ENCODE measurements around the gene TP53I11.

The TP53I11 gene

GRCh38 chr11:44986315-44986714 lies 35.6 kb upstream of the TP53I11 start:
- in situ Hi-C loops (cut with MboI; ENCODE audit: low sequenced_read_pairs), result no loop called here
- H3K27me3 ChIP-seq (ENCODE audit: low read depth), result peaks cover 10% of the 10 kb centered on the region; the same call in 1 of the 2 replicates
- no peaks in the 10 kb centered on the region for H3K36me3 ChIP-seq (replicated peaks)
- H3K9me3 ChIP-seq, result no peaks in the 10 kb centered on the region
- no peak overlapping the region for H3K4me3 ChIP-seq
- no peaks in the 10 kb centered on the region for H3K4me1 ChIP-seq
- no peak for DNase-seq (ENCODE audit: low spot score in 2 of 2)

GRCh38 chr11:44985721-44986120 lies 35.0 kb upstream of the TP53I11 start:
- no peak overlapping the region for H3K4me3 ChIP-seq
- no peak for DNase-seq (ENCODE audit: low spot score in 2 of 2)
- H3K36me3 ChIP-seq (replicated peaks), result no peaks in the 10 kb centered on the region
- H3K4me1 ChIP-seq, result no peaks in the 10 kb centered on the region
- in situ Hi-C loops (cut with MboI; ENCODE audit: low sequenced_read_pairs), result no loop called here
- no peaks in the 10 kb centered on the region for H3K9me3 ChIP-seq
- peaks cover 10% of the 10 kb centered on the region; the same call in 1 of the 2 replicates for H3K27me3 ChIP-seq (ENCODE audit: low read depth)

GRCh38 chr11:44983786-44984185 lies 33.1 kb upstream of the TP53I11 start:
- Histone ChIP-seq H3K36me3 (replicated peaks) (no peaks in the 10 kb centered on the region), H3K27me3 (ENCODE audit: low read depth) (peaks cover 10% of the 10 kb centered on the region; the same call in 1 of the 2 replicates), H3K9me3 (no peaks in the 10 kb centered on the region), H3K4me3 (no peak overlapping the region), H3K4me1 (no peaks in the 10 kb centered on the region)
- no peak for DNase-seq (ENCODE audit: low spot score in 2 of 2)
- in situ Hi-C loops (cut with MboI; ENCODE audit: low sequenced_read_pairs), result no loop called here

GRCh38 chr11:44982496-44983062 lies 31.9 kb upstream of the TP53I11 start:
- Histone ChIP-seq H3K27me3 (ENCODE audit: low read depth) (peaks cover 10% of the 10 kb centered on the region; the same call in 1 of the 2 replicates), H3K36me3 (replicated peaks) (no peaks in the 10 kb centered on the region), H3K4me3 (no peak overlapping the region), H3K4me1 (no peaks in the 10 kb centered on the region), H3K9me3 (no peaks in the 10 kb centered on the region)
- in situ Hi-C loops (cut with MboI; ENCODE audit: low sequenced_read_pairs), result no loop called here
- no peak for DNase-seq (ENCODE audit: low spot score in 2 of 2)

- in situ Hi-C loops (cut with MboI; ENCODE audit: low sequenced_read_pairs), result no loop called here
- H3K4me3 ChIP-seq, result no peak overlapping the region
- no peaks in the 10 kb centered on the region for H3K36me3 ChIP-seq (replicated peaks)
- DNase-seq (ENCODE audit: low spot score in 2 of 2), result no peak
- H3K9me3 ChIP-seq, result no peaks in the 10 kb centered on the region
- H3K4me1 ChIP-seq, result no peaks in the 10 kb centered on the region
- H3K27me3 ChIP-seq (ENCODE audit: low read depth), result peaks cover 6% of the 10 kb centered on the region; the same call in 1 of the 2 replicates
Measured at GRCh38 chr11:44980533-44981427, 30.1 kb upstream of the TP53I11 start.

- Histone ChIP-seq H3K9me3 (no peaks in the 10 kb centered on the region), H3K27me3 (ENCODE audit: low read depth) (no peaks in the 10 kb centered on the region), H3K36me3 (replicated peaks) (no peaks in the 10 kb centered on the region), H3K4me3 (no peak overlapping the region), H3K4me1 (no peaks in the 10 kb centered on the region)
- DNase-seq (ENCODE audit: low spot score in 2 of 2), result no peak
- in situ Hi-C loops (cut with MboI; ENCODE audit: low sequenced_read_pairs), result no loop called here
Measured at GRCh38 chr11:44979543-44980399, 29.1 kb upstream of the TP53I11 start.

GRCh38 chr11:44978961-44979331 lies 28.3 kb upstream of the TP53I11 start:
- H3K9me3 ChIP-seq, result no peaks in the 10 kb centered on the region
- no peaks in the 10 kb centered on the region for H3K27me3 ChIP-seq (ENCODE audit: low read depth)
- in situ Hi-C loops (cut with MboI; ENCODE audit: low sequenced_read_pairs), result no loop called here
- no peaks in the 10 kb centered on the region for H3K36me3 ChIP-seq (replicated peaks)
- no peak overlapping the region for H3K4me3 ChIP-seq
- no peaks in the 10 kb centered on the region for H3K4me1 ChIP-seq
- no peak for DNase-seq (ENCODE audit: low spot score in 2 of 2)

- H3K27me3 ChIP-seq (ENCODE audit: low read depth), result no peaks in the 10 kb centered on the region
- H3K36me3 ChIP-seq (replicated peaks), result no peaks in the 10 kb centered on the region
- no peak overlapping the region for H3K4me3 ChIP-seq
- DNase-seq (ENCODE audit: low spot score in 2 of 2), result no peak
- in situ Hi-C loops (cut with MboI; ENCODE audit: low sequenced_read_pairs), result no loop called here
- H3K9me3 ChIP-seq, result no peaks in the 10 kb centered on the region
- H3K4me1 ChIP-seq, result no peaks in the 10 kb centered on the region
Measured at GRCh38 chr11:44978274-44978960, 27.7 kb upstream of the TP53I11 start.

- Histone ChIP-seq H3K36me3 (replicated peaks) (no peaks in the 10 kb centered on the region), H3K4me1 (no peaks in the 10 kb centered on the region), H3K4me3 (no peak overlapping the region), H3K9me3 (no peaks in the 10 kb centered on the region), H3K27me3 (ENCODE audit: low read depth) (no peaks in the 10 kb centered on the region)
- no peak for DNase-seq (ENCODE audit: low spot score in 2 of 2)
- in situ Hi-C loops (cut with MboI; ENCODE audit: low sequenced_read_pairs), result no loop called here
Measured at GRCh38 chr11:44977493-44977984, 26.9 kb upstream of the TP53I11 start.

- DNase-seq (ENCODE audit: low spot score in 2 of 2), result no peak
- Histone ChIP-seq H3K4me1 (no peaks in the 10 kb centered on the region), H3K9me3 (no peaks in the 10 kb centered on the region), H3K36me3 (replicated peaks) (no peaks in the 10 kb centered on the region), H3K4me3 (no peak overlapping the region), H3K27me3 (ENCODE audit: low read depth) (no peaks in the 10 kb centered on the region)
- in situ Hi-C loops (cut with MboI; ENCODE audit: low sequenced_read_pairs), result no loop called here
Measured at GRCh38 chr11:44976576-44976975, 25.9 kb upstream of the TP53I11 start.

- Histone ChIP-seq H3K36me3 (replicated peaks) (no peaks in the 10 kb centered on the region), H3K9me3 (no peaks in the 10 kb centered on the region), H3K27me3 (ENCODE audit: low read depth) (no peaks in the 10 kb centered on the region), H3K4me1 (no peaks in the 10 kb centered on the region), H3K4me3 (no peak overlapping the region)
- in situ Hi-C loops (cut with MboI; ENCODE audit: low sequenced_read_pairs), result no loop called here
- DNase-seq (ENCODE audit: low spot score in 2 of 2), result no peak
Measured at GRCh38 chr11:44974402-44975000, 23.8 kb upstream of the TP53I11 start.

- no peak for DNase-seq (ENCODE audit: low spot score in 2 of 2)
- in situ Hi-C loops (cut with MboI; ENCODE audit: low sequenced_read_pairs), result no loop called here
- H3K36me3 ChIP-seq (replicated peaks), result no peaks in the 10 kb centered on the region
- H3K4me3 ChIP-seq, result no peak overlapping the region
- no peaks in the 10 kb centered on the region for H3K27me3 ChIP-seq (ENCODE audit: low read depth)
- no peaks in the 10 kb centered on the region for H3K9me3 ChIP-seq
- no peaks in the 10 kb centered on the region for H3K4me1 ChIP-seq
Measured at GRCh38 chr11:44973632-44974401, 23.1 kb upstream of the TP53I11 start.
